Measurements from ENCODE around the gene ASGR2. TPM values are rescaled to one million over a fixed set of nuclear protein-coding genes. Genes with fewer than 3 reads are reported as not detected.
"Not testable (repeated sequence)": the region's sequence is repeated elsewhere in the genome, so short reads cannot be mapped to it uniquely, and the experiment has no call there.

ASGR2 gene
- total and polyA plus RNA-seq, 2 donors (not counting 1 experiment from before 2014, with no cell fraction given), result not detected

DNA sequence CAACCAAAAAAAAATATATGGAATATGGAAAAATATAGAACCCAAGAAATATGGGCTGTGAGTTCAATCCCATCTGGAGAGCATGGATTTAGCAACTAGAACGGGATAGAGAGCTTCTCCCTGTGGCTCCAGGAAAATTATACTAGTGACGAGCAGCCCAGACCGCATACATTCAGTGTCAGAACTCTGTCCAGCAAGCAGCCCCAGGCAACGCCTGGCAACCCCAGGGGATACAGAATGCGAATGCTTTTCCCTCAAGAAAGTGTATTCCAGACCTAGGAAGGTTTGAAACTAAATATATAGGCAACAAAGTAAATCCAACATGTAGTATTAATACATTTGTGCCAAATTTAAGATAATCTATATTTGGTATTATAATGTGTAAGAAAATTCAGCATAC is 13.5 kb upstream of the ASGR2 start:
- H3K4me2 ChIP-seq (ENCODE audit: extremely low read depth, insufficient read depth, low read length), result no peak overlapping the region
- H3K27me3 ChIP-seq (ENCODE audit: control insufficient read depth, insufficient read depth, low read length), result no peaks in the 10 kb centered on the region
- H3K4me3 ChIP-seq (replicated peaks in 1 of 4; ENCODE audit: control extremely low read depth in 1 of 4, insufficient read depth in 1 of 4, low read depth in 3 of 4, low read length in 4 of 4), result no peak overlapping the region
- TF ChIP-seq EZH2 (IDR thresholded peaks at IDR 0.05; ENCODE audit: low read length, missing control alignments), result no peak
- TF ChIP-seq, protein P1, sequence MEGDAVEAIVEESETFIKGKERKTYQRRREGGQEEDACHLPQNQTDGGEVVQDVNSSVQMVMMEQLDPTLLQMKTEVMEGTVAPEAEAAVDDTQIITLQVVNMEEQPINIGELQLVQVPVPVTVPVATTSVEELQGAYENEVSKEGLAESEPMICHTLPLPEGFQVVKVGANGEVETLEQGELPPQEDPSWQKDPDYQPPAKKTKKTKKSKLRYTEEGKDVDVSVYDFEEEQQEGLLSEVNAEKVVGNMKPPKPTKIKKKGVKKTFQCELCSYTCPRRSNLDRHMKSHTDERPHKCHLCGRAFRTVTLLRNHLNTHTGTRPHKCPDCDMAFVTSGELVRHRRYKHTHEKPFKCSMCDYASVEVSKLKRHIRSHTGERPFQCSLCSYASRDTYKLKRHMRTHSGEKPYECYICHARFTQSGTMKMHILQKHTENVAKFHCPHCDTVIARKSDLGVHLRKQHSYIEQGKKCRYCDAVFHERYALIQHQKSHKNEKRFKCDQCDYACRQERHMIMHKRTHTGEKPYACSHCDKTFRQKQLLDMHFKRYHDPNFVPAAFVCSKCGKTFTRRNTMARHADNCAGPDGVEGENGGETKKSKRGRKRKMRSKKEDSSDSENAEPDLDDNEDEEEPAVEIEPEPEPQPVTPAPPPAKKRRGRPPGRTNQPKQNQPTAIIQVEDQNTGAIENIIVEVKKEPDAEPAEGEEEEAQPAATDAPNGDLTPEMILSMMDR (conservative IDR thresholded peaks at IDR 0.05 in 1 of 2, IDR thresholded peaks at IDR 0.05 in 1 of 2; ENCODE audit: low read depth in 1 of 2, low read length in 2 of 2), result no peak
- H3K27ac ChIP-seq (ENCODE audit: insufficient read depth, low read length), result no peak overlapping the region
- H3K4me1 ChIP-seq (ENCODE audit: control insufficient read depth, extremely low read depth, insufficient read depth, low read length), result no peaks in the 10 kb centered on the region
- H2AFZ ChIP-seq (ENCODE audit: low read length), result no peak overlapping the region
- no peaks in the 10 kb centered on the region for H3K79me2 ChIP-seq (ENCODE audit: control insufficient read depth, insufficient read depth, low read length)
- no peaks in the 10 kb centered on the region for H3K36me3 ChIP-seq (ENCODE audit: control insufficient read depth, insufficient read depth, low read length)
- no peaks in the 10 kb centered on the region for H4K20me1 ChIP-seq (ENCODE audit: control insufficient read depth, extremely low read depth, insufficient read depth, low read length)
- H3K9ac ChIP-seq (ENCODE audit: insufficient read depth, low read length), result no peak overlapping the region
- no peaks in the 10 kb centered on the region for H3K9me3 ChIP-seq (ENCODE audit: control insufficient read depth, insufficient read depth, low read depth, low read length)
- no peak for DNase-seq (ENCODE audit: low read depth in 2 of 2)

DNA sequence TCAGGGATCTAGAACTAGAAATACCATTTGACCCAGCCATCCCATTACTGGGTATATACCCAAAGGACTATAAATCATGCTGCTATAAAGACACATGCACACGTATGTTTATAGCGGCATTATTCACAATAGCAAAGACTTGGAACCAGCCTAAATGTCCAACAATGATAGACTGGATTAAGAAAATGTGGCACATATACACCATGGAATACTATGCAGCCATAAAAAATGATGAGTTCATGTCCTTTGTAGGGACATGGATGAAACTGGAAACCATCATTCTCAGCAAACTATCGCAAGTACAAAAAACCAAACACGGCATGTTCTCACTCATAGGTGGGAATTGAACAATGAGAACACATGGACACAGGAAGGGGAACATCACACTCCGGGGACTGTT is 12.9 kb upstream of the ASGR2 start:
- H3K36me3 ChIP-seq (ENCODE audit: control insufficient read depth, insufficient read depth, low read length); H3K4me1 ChIP-seq (ENCODE audit: control insufficient read depth, extremely low read depth, insufficient read depth, low read length); H3K9me3 ChIP-seq (ENCODE audit: control insufficient read depth, insufficient read depth, low read depth, low read length); H3K4me3 ChIP-seq (replicated peaks in 1 of 4; ENCODE audit: control extremely low read depth in 1 of 4, insufficient read depth in 1 of 4, low read depth in 3 of 4, low read length in 4 of 4); H3K4me2 ChIP-seq (ENCODE audit: extremely low read depth, insufficient read depth, low read length); DNase-seq (ENCODE audit: low read depth in 2 of 2); H3K9ac ChIP-seq (ENCODE audit: insufficient read depth, low read length); H3K27ac ChIP-seq (ENCODE audit: insufficient read depth, low read length); H3K27me3 ChIP-seq (ENCODE audit: control insufficient read depth, insufficient read depth, low read length); H4K20me1 ChIP-seq (ENCODE audit: control insufficient read depth, extremely low read depth, insufficient read depth, low read length); H2AFZ ChIP-seq (ENCODE audit: low read length); H3K79me2 ChIP-seq (ENCODE audit: control insufficient read depth, insufficient read depth, low read length): not testable (repeated sequence)

DNA sequence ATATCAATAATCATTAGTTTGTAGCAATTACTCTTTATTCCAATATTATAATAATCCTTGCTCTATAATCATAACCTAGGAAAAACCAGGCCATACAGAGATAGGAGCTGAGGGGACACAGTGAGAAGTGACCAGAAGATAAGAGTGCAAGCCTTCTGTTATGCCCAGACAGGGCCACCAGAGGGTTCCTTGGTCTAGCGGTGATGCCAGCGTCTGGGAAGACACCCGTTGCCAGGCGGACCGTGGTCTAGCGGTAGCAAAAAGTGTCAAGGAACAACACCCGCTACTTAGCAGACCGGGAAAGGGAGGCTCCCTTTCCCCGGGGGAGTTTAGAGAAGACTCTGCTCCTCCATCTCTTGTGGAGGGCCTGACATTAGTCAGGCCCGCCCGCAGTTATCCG is 11.8 kb upstream of the ASGR2 start:
- not testable (repeated sequence) for H3K4me1 ChIP-seq (ENCODE audit: control insufficient read depth, extremely low read depth, insufficient read depth, low read length); H3K9me3 ChIP-seq (ENCODE audit: control insufficient read depth, insufficient read depth, low read depth, low read length); H3K4me3 ChIP-seq (replicated peaks in 1 of 4; ENCODE audit: control extremely low read depth in 1 of 4, insufficient read depth in 1 of 4, low read depth in 3 of 4, low read length in 4 of 4); H3K36me3 ChIP-seq (ENCODE audit: control insufficient read depth, insufficient read depth, low read length); H3K4me2 ChIP-seq (ENCODE audit: extremely low read depth, insufficient read depth, low read length); H2AFZ ChIP-seq (ENCODE audit: low read length); H3K79me2 ChIP-seq (ENCODE audit: control insufficient read depth, insufficient read depth, low read length); H3K27me3 ChIP-seq (ENCODE audit: control insufficient read depth, insufficient read depth, low read length); H3K27ac ChIP-seq (ENCODE audit: insufficient read depth, low read length); H4K20me1 ChIP-seq (ENCODE audit: control insufficient read depth, extremely low read depth, insufficient read depth, low read length); DNase-seq (ENCODE audit: low read depth in 2 of 2); H3K9ac ChIP-seq (ENCODE audit: insufficient read depth, low read length)

DNA sequence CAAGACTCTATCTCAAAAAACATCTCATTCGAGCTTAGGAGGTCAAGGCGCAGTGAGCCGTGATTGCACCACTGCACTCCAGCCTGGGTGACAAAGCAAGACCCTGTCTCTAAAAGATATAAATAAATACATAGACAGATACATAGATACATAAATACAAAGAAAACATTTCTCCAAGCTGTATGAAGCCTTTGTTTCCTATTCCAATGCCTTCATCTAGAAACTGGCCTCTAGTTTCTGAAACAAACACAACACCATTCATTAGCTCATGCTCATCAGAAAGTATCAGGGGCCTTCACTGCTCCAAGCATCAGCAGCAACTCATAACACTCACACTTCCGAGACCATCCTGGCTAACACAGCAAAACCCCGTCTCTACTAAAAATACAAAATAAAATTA is 10.3 kb upstream of the ASGR2 start:
- Histone ChIP-seq H3K79me2 (ENCODE audit: control insufficient read depth, insufficient read depth, low read length) (no peaks in the 10 kb centered on the region), H3K9ac (ENCODE audit: insufficient read depth, low read length) (no peak overlapping the region), H4K20me1 (ENCODE audit: control insufficient read depth, extremely low read depth, insufficient read depth, low read length) (no peaks in the 10 kb centered on the region), H3K36me3 (ENCODE audit: control insufficient read depth, insufficient read depth, low read length) (no peaks in the 10 kb centered on the region), H2AFZ (ENCODE audit: low read length) (no peak overlapping the region), H3K27ac (ENCODE audit: insufficient read depth, low read length) (no peak overlapping the region), H3K9me3 (ENCODE audit: control insufficient read depth, insufficient read depth, low read depth, low read length) (no peaks in the 10 kb centered on the region), H3K4me2 (ENCODE audit: extremely low read depth, insufficient read depth, low read length) (no peak overlapping the region), H3K4me1 (ENCODE audit: control insufficient read depth, extremely low read depth, insufficient read depth, low read length) (no peaks in the 10 kb centered on the region), H3K27me3 (ENCODE audit: control insufficient read depth, insufficient read depth, low read length) (no peaks in the 10 kb centered on the region), H3K4me3 (replicated peaks in 1 of 4; ENCODE audit: control extremely low read depth in 1 of 4, insufficient read depth in 1 of 4, low read depth in 3 of 4, low read length in 4 of 4) (no peak overlapping the region)
- DNase-seq (ENCODE audit: low read depth in 2 of 2), result no peak
- TF ChIP-seq, protein P1 (conservative IDR thresholded peaks at IDR 0.05 in 1 of 2, IDR thresholded peaks at IDR 0.05 in 1 of 2; ENCODE audit: low read depth in 1 of 2, low read length in 2 of 2), result no peak
- no peak for TF ChIP-seq EZH2 (IDR thresholded peaks at IDR 0.05; ENCODE audit: low read length, missing control alignments)

Data from fibroblast of lung (primary cell).